GM12864 (cell line): ENCODE data around the gene PUS7L.

Experiments
- DNase-seq: peaks from one replicate; pipeline ENCODE4 v3.0.0-alpha.2; 2011; ENCODE audit warnings: low read depth
- H3K4me3 ChIP-seq: 2 replicates; pipeline ENCODE4 v1.5.1; 2011; ENCODE audit warnings: mild to moderate bottlenecking, low read depth, low read length, control low read depth
- CTCF ChIP-seq: IDR thresholded peaks from 2 replicates; pipeline ENCODE4 v1.5.1; 2011; ENCODE audit warnings: low read depth, mild to moderate bottlenecking, moderate library complexity, low read length, control low read depth, inconsistent platforms; ENCODE audit errors: missing control alignments

PUS7L gene

GRCh38 chr12:43795716-43796280, 37.2 kb upstream of the PUS7L start:
- no peak overlapping the region for H3K4me3 ChIP-seq
- no peak for DNase-seq
- no peak for TF ChIP-seq CTCF

GRCh38 chr12:43789941-43790340, 31.4 kb upstream of the PUS7L start:
- TF ChIP-seq CTCF, result no peak
- no peak for DNase-seq
- H3K4me3 ChIP-seq, result no peak overlapping the region

GRCh38 chr12:43786899-43787693, 28.5 kb upstream of the PUS7L start:
- no peak for TF ChIP-seq CTCF
- no peak for DNase-seq
- H3K4me3 ChIP-seq, result no peak overlapping the region

GRCh38 chr12:43776498-43776897, 17.9 kb upstream of the PUS7L start:
- DNase-seq, result no peak

GRCh38 chr12:43766291-43766690, 7.7 kb upstream of the PUS7L start:
- no peak for TF ChIP-seq CTCF
- DNase-seq, result no peak
- no peak overlapping the region for H3K4me3 ChIP-seq

More at GRCh38 chr12:43776498-43776897, 17.9 kb upstream of the PUS7L start:
- no peak overlapping the region for H3K4me3 ChIP-seq
- TF ChIP-seq CTCF, result peak; percentile 18

GRCh38 chr12:43764528-43764927, 5.9 kb upstream of the PUS7L start:
- no peak for DNase-seq
- TF ChIP-seq CTCF, result no peak
- H3K4me3 ChIP-seq, result no peak overlapping the region

- no peak for DNase-seq
- TF ChIP-seq CTCF, result no peak
- H3K4me3 ChIP-seq, result no peak overlapping the region
Observed at GRCh38 chr12:43763769-43764168, 5.2 kb upstream of the PUS7L start.
